GM23248 (cell line): ENCODE measurements around the gene ITIH4. TPM values are rescaled to one million over a fixed set of nuclear protein-coding genes. Genes with fewer than 3 reads are reported as not detected.

Source experiments
- DNase-seq: peaks from one replicate; pipeline ENCODE4 v3.0.0-alpha.2; 2015
- H2AFZ ChIP-seq: fragments of 200-600 bp; sonication (generic); 2 replicates; pipeline ENCODE4 v1.6.1; 2016; ENCODE audit warnings: antibody characterized with exemption
- H3F3A ChIP-seq: fragments of 200-600 bp; sonication (generic); 2 replicates; pipeline ENCODE4 v1.6.1; 2016; ENCODE audit warnings: mild to moderate bottlenecking, antibody characterized with exemption, mixed run types; ENCODE audit not compliant: insufficient read depth
- H3K27ac ChIP-seq: fragments of 200-600 bp; sonication (generic); 2 replicates; pipeline ENCODE4 v1.5.1; 2016; ENCODE audit warnings: mild to moderate bottlenecking
- H3K27me3 ChIP-seq: fragments of 200-600 bp; sonication (generic); replicated peaks from 2 replicates; pipeline ENCODE4 v1.6.1; 2016; ENCODE audit warnings: mild to moderate bottlenecking; ENCODE audit not compliant: insufficient read depth
- H3K36me3 ChIP-seq: fragments of 200-600 bp; sonication (generic); 2 replicates; pipeline ENCODE4 v1.6.1; 2016; ENCODE audit warnings: low read depth, mild to moderate bottlenecking
- H3K4me1 ChIP-seq: fragments of 200-600 bp; sonication (generic); 2 replicates; pipeline ENCODE4 v1.6.1; 2016; ENCODE audit warnings: mild to moderate bottlenecking; ENCODE audit not compliant: insufficient read depth
- H3K4me2 ChIP-seq: fragments of 200-600 bp; sonication (generic); one replicate; pipeline ENCODE4 v1.6.1; 2016; ENCODE audit warnings: mild to moderate bottlenecking; ENCODE audit not compliant: unreplicated experiment
- H3K4me3 ChIP-seq: fragments of 200-600 bp; sonication (generic); 2 replicates; pipeline ENCODE4 v1.5.1; 2016; ENCODE audit warnings: mild to moderate bottlenecking
- H3K79me2 ChIP-seq: fragments of 200-600 bp; sonication (generic); 2 replicates; pipeline ENCODE4 v1.6.1; 2016; ENCODE audit warnings: mild to moderate bottlenecking; ENCODE audit not compliant: insufficient read depth
- H3K9ac ChIP-seq: fragments of 200-600 bp; sonication (generic); 2 replicates; pipeline ENCODE4 v1.6.1; 2016; ENCODE audit warnings: mild to moderate bottlenecking
- H3K9me2 ChIP-seq: fragments of 200-600 bp; sonication (generic); 2 replicates; pipeline ENCODE4 v1.6.1; 2016; ENCODE audit warnings: mixed run types, mild to moderate bottlenecking, moderate library complexity; ENCODE audit not compliant: insufficient read depth
- H3K9me3 ChIP-seq: fragments of 200-600 bp; sonication (generic); one replicate; pipeline ENCODE4 v1.6.1; 2017; ENCODE audit warnings: low read depth
- H4K20me1 ChIP-seq: fragments of 200-600 bp; sonication (generic); 2 replicates; pipeline ENCODE4 v1.6.0; 2016; ENCODE audit not compliant: insufficient read depth
- EZH2 ChIP-seq: fragments of 200-600 bp; sonication (generic); IDR thresholded peaks from 2 replicates; pipeline ENCODE4 v1.6.1; 2018; ENCODE audit warnings: antibody characterized with exemption, mild to moderate bottlenecking; ENCODE audit not compliant: insufficient read depth, poor library complexity, severe bottlenecking
- EZH2phosphoT487 ChIP-seq: fragments of 200-600 bp; sonication (generic); IDR thresholded peaks from 2 replicates; pipeline ENCODE4 v1.6.1; 2018; ENCODE audit warnings: antibody characterized with exemption, moderate library complexity, mild to moderate bottlenecking, low read depth; ENCODE audit not compliant: insufficient read depth
- WGBS, 2 experiments: methylation state at CpG; one replicate each; pipeline ENCODE4 v1.1.6; 2015 to 2017; ENCODE audit warnings: low lambda C conversion rate in 2 of 2, low coverage in 1 of 2; ENCODE audit errors: missing lambda C conversion rate in 2 of 2; 5-methylcytosine and 5-hydroxymethylcytosine counted together
- in situ Hi-C: fragments of 300-500 bp; cut with MboI; formaldehyde crosslinking; loops from 2 replicates; pipeline ENCODE4 v1.15.0; 2020
- polyA plus RNA-seq: library from polyadenylated mRNA; unstranded; fragments of >200 nt; fragmentation: Nextera tagmentation; extraction: Ambion mirVana; gene quantifications from 2 replicates; pipeline ENCODE4 v1.2.1, GENCODE V29; 2016
- total RNA-seq: library from RNA; depleted of rRNA; stranded (reverse); fragments of >200 nt; shearing (Covaris generic); gene quantifications from 2 replicates; pipeline ENCODE4 v1.2.3, GENCODE V29; 2014

The ITIH4 gene
- total and polyA plus RNA-seq, 2 experiments from 2014 or later = 0.11 TPM; not detected in 1

DNA sequence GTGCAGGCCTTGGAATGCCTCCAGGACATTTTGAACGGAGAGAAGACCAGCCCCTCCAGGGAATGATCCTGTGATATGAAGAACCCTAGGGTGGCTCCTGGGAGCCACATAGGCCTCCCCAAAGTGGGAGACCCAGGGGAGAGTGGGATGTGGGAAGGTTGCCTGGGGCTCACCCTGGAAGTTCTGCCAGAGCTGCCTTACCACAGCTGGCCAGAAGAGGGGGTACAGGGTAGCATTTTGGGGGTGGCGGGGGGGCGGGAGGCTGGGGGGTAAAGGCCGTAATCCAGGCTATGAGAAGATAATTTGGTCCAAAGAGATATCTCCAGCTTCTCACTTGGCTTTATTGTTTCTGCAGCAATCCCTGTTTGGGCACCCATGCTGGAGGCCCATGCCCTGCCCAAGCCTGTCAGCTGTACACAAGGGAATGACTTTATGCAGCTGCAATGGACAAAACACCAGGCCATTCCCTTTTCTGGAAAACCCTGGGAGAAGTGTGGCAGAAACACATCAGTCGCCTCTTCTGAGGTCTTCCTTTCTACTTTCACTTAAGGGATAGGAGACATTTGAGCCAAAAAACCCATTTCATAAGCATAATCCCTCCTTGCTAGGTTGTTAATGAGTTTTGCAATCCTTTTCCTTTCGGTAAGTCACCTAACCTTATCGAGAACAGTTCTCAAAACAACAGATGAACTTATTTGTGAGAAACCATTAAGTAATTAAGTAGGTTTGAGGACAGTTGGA, 15.4 kb upstream of the ITIH4 start:
- TF ChIP-seq EZH2 = no peak
- no peak for TF ChIP-seq EZH2phosphoT487
- no peak overlapping the region for H2AFZ ChIP-seq
- in situ Hi-C loops = no loop called here
- H3K9ac ChIP-seq = no peak overlapping the region
- WGBS, 2 experiments = 55 to 65% methylated on average over 6 to 7 of the region's 7 CpGs
- H3K4me3 ChIP-seq = no peak overlapping the region
- no peaks in the 10 kb centered on the region for H3K9me2 ChIP-seq
- DNase-seq = peak; percentile 17
- no peaks in the 10 kb centered on the region for H3K79me2 ChIP-seq
- no peaks in the 10 kb centered on the region for H3F3A ChIP-seq
- H4K20me1 ChIP-seq = no peaks in the 10 kb centered on the region
- H3K27me3 ChIP-seq = no peaks in the 10 kb centered on the region
- H3K36me3 ChIP-seq = no peaks in the 10 kb centered on the region; the same call in 1 of the 2 replicates
- no peaks in the 10 kb centered on the region for H3K9me3 ChIP-seq
- no peak overlapping the region for H3K4me2 ChIP-seq
- peaks cover 7% of the 10 kb centered on the region for H3K4me1 ChIP-seq
- H3K27ac ChIP-seq = no peak overlapping the region

DNA sequence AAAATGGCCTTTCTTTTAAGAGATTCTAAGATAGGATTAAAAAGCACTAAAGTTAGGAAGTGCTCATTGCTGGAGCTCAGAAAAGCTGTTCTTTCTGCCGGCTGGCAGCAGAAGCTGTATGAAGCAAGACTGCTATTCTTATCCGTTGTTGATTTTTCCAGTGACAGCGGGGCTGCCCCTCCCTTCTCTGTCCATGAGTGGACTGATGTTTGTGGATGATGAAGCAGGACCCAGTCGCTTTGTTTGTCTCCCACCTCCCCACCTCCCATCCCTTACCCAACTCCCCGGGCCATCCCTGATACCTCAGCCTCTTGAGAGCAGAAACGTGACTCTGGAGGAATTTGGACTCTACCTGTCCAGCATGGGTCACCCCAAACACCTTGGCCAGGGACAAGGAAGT, 14.7 kb upstream of the ITIH4 start:
- Histone ChIP-seq H3K4me1 (peaks cover 7% of the 10 kb centered on the region), H3K27me3 (no peaks in the 10 kb centered on the region), H3K9me3 (no peaks in the 10 kb centered on the region), H3K4me3 (no peak overlapping the region), H2AFZ (no peak overlapping the region), H3F3A (no peaks in the 10 kb centered on the region), H3K36me3 (no peaks in the 10 kb centered on the region; the same call in 1 of the 2 replicates), H3K9me2 (no peaks in the 10 kb centered on the region), H3K79me2 (no peaks in the 10 kb centered on the region), H4K20me1 (no peaks in the 10 kb centered on the region), H3K4me2 (no peak overlapping the region), H3K9ac (no peak overlapping the region), H3K27ac (no peak overlapping the region)
- 29 to 37% methylated on average over 5 to 6 of the region's 6 CpGs for WGBS, 2 experiments
- in situ Hi-C loops = no loop called here
- no peak for TF ChIP-seq EZH2
- TF ChIP-seq EZH2phosphoT487 = no peak
- peak; percentile 36 for DNase-seq

DNA sequence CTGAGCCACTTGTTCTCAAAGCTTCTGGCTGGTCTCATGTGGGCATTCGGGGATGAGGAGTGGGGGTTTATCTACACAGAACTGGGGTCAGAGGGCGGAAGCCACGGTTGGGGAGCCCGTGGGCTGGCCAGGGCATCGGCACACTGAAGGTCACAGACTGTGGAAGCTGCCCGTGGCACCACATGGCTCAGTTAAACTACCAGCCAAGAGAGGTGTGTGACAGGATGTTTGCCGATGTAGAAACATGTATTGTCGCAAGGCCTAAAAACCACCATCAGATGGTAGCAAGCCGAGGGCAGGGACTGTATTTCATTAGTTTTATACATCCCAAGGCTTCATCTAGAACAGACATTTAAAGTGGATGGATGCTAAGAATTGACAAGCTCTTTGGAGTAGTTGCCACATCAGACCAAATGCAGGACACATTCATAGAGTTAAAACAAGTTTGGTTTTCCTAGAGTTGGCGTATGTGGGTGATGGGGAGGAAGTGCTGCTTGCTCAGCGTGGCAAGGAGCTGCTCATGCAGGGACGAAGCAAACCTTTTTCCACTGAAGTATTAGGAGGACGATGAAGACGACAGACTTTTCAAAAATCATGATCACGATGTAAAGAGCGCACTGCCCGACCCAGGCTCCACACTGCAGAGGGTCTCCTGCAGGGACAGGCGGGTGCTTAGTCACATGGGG, 14.0 kb upstream of the ITIH4 start:
- no peaks in the 10 kb centered on the region for H3K9me3 ChIP-seq
- H3K27me3 ChIP-seq = no peaks in the 10 kb centered on the region
- H3K4me1 ChIP-seq = peaks cover 7% of the 10 kb centered on the region
- in situ Hi-C loops = no loop called here
- no peak overlapping the region for H3K4me3 ChIP-seq
- H3F3A ChIP-seq = no peaks in the 10 kb centered on the region
- H3K27ac ChIP-seq = no peak overlapping the region
- no peaks in the 10 kb centered on the region for H3K79me2 ChIP-seq
- no peak for TF ChIP-seq EZH2
- no peak for TF ChIP-seq EZH2phosphoT487
- H3K4me2 ChIP-seq = no peak overlapping the region
- H3K9me2 ChIP-seq = no peaks in the 10 kb centered on the region
- H4K20me1 ChIP-seq = no peaks in the 10 kb centered on the region
- H2AFZ ChIP-seq = no peak overlapping the region
- no peak overlapping the region for H3K9ac ChIP-seq
- H3K36me3 ChIP-seq = no peaks in the 10 kb centered on the region; the same call in 1 of the 2 replicates
- 82 to 84% methylated on average over 18 of the region's 18 CpGs for WGBS, 2 experiments
- no peak for DNase-seq

DNA sequence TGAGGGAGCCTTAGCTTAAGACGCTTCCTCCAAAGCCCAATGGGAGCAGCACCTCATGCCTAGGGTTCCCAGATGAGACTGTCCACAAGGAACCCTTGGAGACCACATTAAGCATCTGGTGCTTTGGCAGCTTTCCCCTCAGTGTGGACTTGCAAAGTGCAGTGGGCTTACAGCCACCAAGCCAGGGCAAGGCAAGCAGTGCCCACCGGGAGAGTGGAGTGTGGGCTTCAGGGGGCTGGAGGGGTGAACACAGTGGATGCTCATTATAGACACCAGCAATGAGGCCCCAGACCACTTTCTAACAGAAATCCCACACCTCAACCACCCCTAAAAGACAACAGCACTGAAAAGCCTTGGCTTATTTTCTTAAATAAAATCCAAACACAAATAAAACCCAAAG, 13.4 kb upstream of the ITIH4 start:
- H3F3A ChIP-seq = no peaks in the 10 kb centered on the region
- no peak for DNase-seq
- no peak overlapping the region for H3K4me3 ChIP-seq
- in situ Hi-C loops = no loop called here
- no peaks in the 10 kb centered on the region for H3K9me2 ChIP-seq
- H3K27me3 ChIP-seq = no peaks in the 10 kb centered on the region
- no peak overlapping the region for H3K4me2 ChIP-seq
- H3K9me3 ChIP-seq = no peaks in the 10 kb centered on the region
- H3K27ac ChIP-seq = no peak overlapping the region
- H2AFZ ChIP-seq = no peak overlapping the region
- H3K9ac ChIP-seq = no peak overlapping the region
- no peaks in the 10 kb centered on the region for H4K20me1 ChIP-seq
- no peaks in the 10 kb centered on the region; the same call in 1 of the 2 replicates for H3K36me3 ChIP-seq
- 93 to 94% methylated on average over 2 of the region's 2 CpGs for WGBS, 2 experiments
- H3K4me1 ChIP-seq = peaks cover 5% of the 10 kb centered on the region
- TF ChIP-seq EZH2phosphoT487 = no peak
- no peak for TF ChIP-seq EZH2
- H3K79me2 ChIP-seq = no peaks in the 10 kb centered on the region
